K562 (cell line): ENCODE results near the gene ACTL10. TPM values are rescaled to one million over a fixed set of nuclear protein-coding genes. Genes with fewer than 3 reads are reported as not detected.

Experiments used
- ATAC-seq: fragments of 200-7000 bp; cut with Tn5 transposase; 3 replicates; pipeline ENCODE4 v1.9.1; 2020; ENCODE audit warnings: moderate library complexity
- BruUV-seq: library from RNA; stranded (reverse); fragments of 400-500 nt; replicated peaks from 2 replicates; lab custom pipeline; 2021; lab: Mats Ljungman, UMichigan
- CTCF ChIA-PET: fragments of 300-600 bp; formaldehyde crosslinking; extraction: SDS; loops from one replicate; lab custom pipeline; 2021; ENCODE audit warnings: low intra/inter-chr PET ratio; lab: Yijun Ruan, JAX
- POLR2A ChIA-PET: fragments of 300-600, 350-650 bp; sonication (Branson Sonifier 250); formaldehyde crosslinking; extraction: SDS; loops from one replicate; lab custom pipeline; 2021; ENCODE audit warnings: antibody characterized with exemption, inconsistent platforms; lab: Yijun Ruan, JAX
- DNase-seq, 4 experiments: peaks; one replicate each; pipeline versions ENCODE4 v3.0.0 to v3.0.0-alpha.2; 2011 to 2018; ENCODE audit warnings: low spot score in 3 of 4, mixed read lengths in 3 of 4; ENCODE audit errors: extremely low read depth in 1 of 4
- FAIRE-seq: peaks from 2 replicates; lab custom pipeline; 2011; peaks lifted over from hg19 to GRCh38; lab: Jason Lieb, UNC
- H2AFZ ChIP-seq: 2 replicates; pipeline ENCODE4 v1.6.0; 2011; ENCODE audit warnings: low read depth, low read length, control low read depth, inconsistent platforms
- H3K27ac ChIP-seq: fragments of 200-600 bp; 3 replicates; pipeline ENCODE4 v1.8.0; 2011; ENCODE audit warnings: low read depth, mild to moderate bottlenecking, control low read depth, inconsistent platforms, low read length, moderate library complexity, mixed read lengths; ENCODE audit errors: extremely low read depth
- H3K27me3 ChIP-seq, 2 experiments: fragments of 300-600 bp in 1 of 2; 2 replicates in 1 of 2; 3 replicates in 1 of 2; pipeline versions ENCODE4 v1.6.0 to v1.8.0; 2011; ENCODE audit warnings: inconsistent platforms in 2 of 2, low read length in 2 of 2, mild to moderate bottlenecking in 1 of 2, mixed read lengths in 1 of 2, moderate library complexity in 1 of 2; ENCODE audit not compliant: control insufficient read depth in 2 of 2, insufficient read depth in 2 of 2
- H3K36me3 ChIP-seq: fragments of 300-600 bp; 3 replicates; pipeline ENCODE4 v1.8.0; 2011; ENCODE audit warnings: mild to moderate bottlenecking, low read length, inconsistent platforms; ENCODE audit not compliant: control insufficient read depth, insufficient read depth
- H3K4me1 ChIP-seq, 2 experiments: fragments of 200-600 bp in 1 of 2; replicated peaks in 1 of 2; 2 replicates in 1 of 2; 3 replicates in 1 of 2; pipeline versions ENCODE4 v1.5.1 to v1.8.0; 2011; ENCODE audit warnings: inconsistent platforms in 2 of 2, low read length in 2 of 2, mild to moderate bottlenecking in 1 of 2, mixed read lengths in 1 of 2, moderate library complexity in 1 of 2; ENCODE audit not compliant: control insufficient read depth in 2 of 2, insufficient read depth in 2 of 2
- H3K4me2 ChIP-seq: 2 replicates; pipeline ENCODE4 v1.6.1; 2011; ENCODE audit warnings: low read length, control low read depth, inconsistent platforms, mixed read lengths; ENCODE audit not compliant: insufficient read depth
- H3K4me3 ChIP-seq: fragments of 200-600 bp; sonication (generic), shearing (Covaris generic); 2 replicates; pipeline ENCODE4 v1.5.1; 2016; ENCODE audit warnings: control low read depth, inconsistent platforms
- H3K79me2 ChIP-seq: fragments of 200-600 bp; 3 replicates; pipeline ENCODE4 v1.8.0; 2011; ENCODE audit warnings: low read length, inconsistent platforms; ENCODE audit not compliant: control insufficient read depth, insufficient read depth
- H3K9ac ChIP-seq, 2 experiments: 2 replicates each; pipeline versions ENCODE4 v1.6.0 to v1.6.1; 2011; ENCODE audit warnings: low read depth in 2 of 2, low read length in 2 of 2, control low read depth in 1 of 2, inconsistent platforms in 1 of 2, mild to moderate bottlenecking in 1 of 2, mixed read lengths in 1 of 2; ENCODE audit not compliant: insufficient read depth in 1 of 2
- H3K9me1 ChIP-seq: one replicate; pipeline ENCODE4 v1.6.0; 2011; ENCODE audit warnings: inconsistent platforms, mild to moderate bottlenecking, low read length, moderate library complexity; ENCODE audit not compliant: control insufficient read depth, insufficient read depth
- H3K9me3 ChIP-seq: replicated peaks from 2 replicates; pipeline ENCODE4 v1.5.1; 2011; ENCODE audit warnings: low read depth, low read length, inconsistent platforms; ENCODE audit not compliant: control insufficient read depth, insufficient read depth
- H4K20me1 ChIP-seq: replicated peaks from 2 replicates; pipeline ENCODE4 v1.6.1; 2011; ENCODE audit warnings: low read length, inconsistent platforms, mixed read lengths; ENCODE audit not compliant: control insufficient read depth, insufficient read depth
- BCOR ChIP-seq: fragments of 450-650 bp; IDR thresholded peaks from 2 replicates; pipeline ENCODE4 v1.6.1; 2016
- ETV5 ChIP-seq: sonication (generic); formaldehyde crosslinking; IDR thresholded peaks from 2 replicates; pipeline ENCODE4 v1.4.0; 2020; ENCODE audit warnings: low read depth, mild to moderate bottlenecking, missing genetic modification reagents
- KAT2B ChIP-seq: IDR thresholded peaks from one replicate; pipeline ENCODE4 v1.6.1; 2012; ENCODE audit warnings: low read depth, mild to moderate bottlenecking, control low read depth, inconsistent platforms, low read length, moderate library complexity
- MTA2 ChIP-seq: fragments of 450-650 bp; IDR thresholded peaks from 2 replicates; pipeline ENCODE4 v1.6.1; 2016; ENCODE audit warnings: low read depth
- MTA3 ChIP-seq: fragments of 450-650 bp; formaldehyde crosslinking; IDR thresholded peaks from 2 replicates; pipeline ENCODE4 v1.6.1; 2017; ENCODE audit warnings: mild to moderate bottlenecking, borderline replicate concordance
- MXI1 ChIP-seq: IDR thresholded peaks from 2 replicates; pipeline ENCODE4 v1.6.1; 2011; ENCODE audit warnings: low read depth, mild to moderate bottlenecking, improper control_type of control experiment, low read length
- PHF20 ChIP-seq: fragments of 450-650 bp; IDR thresholded peaks from 2 replicates; pipeline ENCODE4 v1.6.1; 2018; ENCODE audit not compliant: partially characterized antibody
- RFX7 ChIP-seq: fragments of 250-450 bp; sonication (Bioruptor Pico); IDR thresholded peaks from 2 replicates; pipeline ENCODE4 v1.5.1; 2021; ENCODE audit warnings: mild to moderate bottlenecking
- SMARCE1 ChIP-seq: fragments of 450-650 bp; IDR thresholded peaks from 2 replicates; pipeline ENCODE4 v1.7.1; 2016; ENCODE audit warnings: mild to moderate bottlenecking
- SREBF2 ChIP-seq: sonication (generic); formaldehyde crosslinking; IDR thresholded peaks from 2 replicates; pipeline ENCODE4 v1.4.0; 2020; ENCODE audit warnings: mild to moderate bottlenecking, missing genetic modification reagents
- ZNF140 ChIP-seq: fragments of 250-450 bp; sonication (Bioruptor Pico); IDR thresholded peaks from 2 replicates; pipeline ENCODE4 v1.8.0; 2021; ENCODE audit warnings: moderate library complexity, mild to moderate bottlenecking, inconsistent platforms
- ZNF316 ChIP-seq: fragments of 450-650 bp; IDR thresholded peaks from 2 replicates; pipeline ENCODE4 v1.6.1; 2016
- ZNF347 ChIP-seq: fragments of 450-650 bp; formaldehyde crosslinking; IDR thresholded peaks from 2 replicates; pipeline ENCODE4 v1.4.0; 2020; ENCODE audit warnings: low read depth, mild to moderate bottlenecking, moderate library complexity
- WGBS: fragments of 100-300 bp; shearing (Covaris generic); methylation state at CpG from one replicate; pipeline ENCODE4 v1.1.6; 2016; ENCODE audit warnings: low coverage, mixed read lengths; ENCODE audit not compliant: insufficient coverage; ENCODE audit errors: missing lambda C conversion rate; 5-methylcytosine and 5-hydroxymethylcytosine counted together
- in situ Hi-C: fragments of 300-500 bp; cut with MboI; formaldehyde crosslinking; loops from 4 replicates; pipeline ENCODE4 v1.15.0; 2018; ENCODE audit warnings: inconsistent platforms, mixed read lengths
- intact Hi-C: fragments of 100-400 bp; cut with micrococcal nuclease; formaldehyde crosslinking; loops from 2 replicates; pipeline ENCODE4 v1.14.2; 2022
- polyA plus RNA-seq, 8 experiments: library from polyadenylated mRNA; depleted of rRNA in 4 of 8; stranded (reverse) in 5 of 8; unstranded in 3 of 8; fragments of >200 nt; fragmentation: Nextera tagmentation in 2 of 8; fragmentation: Illumina TruSeq in 1 of 8; extraction: Ambion mirVana in 2 of 8; extraction: Trizol in 1 of 8; gene quantifications; 2 replicates each; pipeline versions ENCODE4 v1.2.1 to v1.2.3, GENCODE V29; 2011 to 2014; ENCODE audit warnings: inconsistent platforms in 1 of 8, missing spikeins in 1 of 8
- total RNA-seq, 7 experiments: library from RNA; depleted of rRNA in 6 of 7; stranded (reverse); fragments of >200 nt in 6 of 7; fragmentation: Illumina TruSeq in 2 of 7; extraction: Trizol in 2 of 7; gene quantifications; 2 replicates each; pipeline versions ENCODE4 v1.2.1 to v1.2.3, GENCODE V29; 2011 to 2021; ENCODE audit warnings: low replicate concordance in 1 of 7
- TF ChIP-seq, protein P1 (sequence below): fragments of 250-450 bp; sonication (Bioruptor Pico); IDR thresholded peaks from 2 replicates; pipeline ENCODE4 v1.4.0; 2020; ENCODE audit warnings: mild to moderate bottlenecking, moderate library complexity
- TF ChIP-seq, protein P2 (sequence below): fragments of 250-450 bp; sonication (Bioruptor Pico); IDR thresholded peaks from 2 replicates; pipeline ENCODE4 v1.8.0; 2022; ENCODE audit warnings: inconsistent platforms
- TF ChIP-seq, protein P3 (sequence below): fragments of 250-450 bp; sonication (Bioruptor Pico); IDR thresholded peaks from 2 replicates; pipeline ENCODE4 v1.4.0; 2020; ENCODE audit warnings: mild to moderate bottlenecking

The ACTL10 gene
- total and polyA plus RNA-seq, 9 of the 15 experiments (the other 6 are each of a cell fraction or from before 2014, with no cell fraction given): 0.07 to 0.14 TPM; not detected in 7

DNA sequence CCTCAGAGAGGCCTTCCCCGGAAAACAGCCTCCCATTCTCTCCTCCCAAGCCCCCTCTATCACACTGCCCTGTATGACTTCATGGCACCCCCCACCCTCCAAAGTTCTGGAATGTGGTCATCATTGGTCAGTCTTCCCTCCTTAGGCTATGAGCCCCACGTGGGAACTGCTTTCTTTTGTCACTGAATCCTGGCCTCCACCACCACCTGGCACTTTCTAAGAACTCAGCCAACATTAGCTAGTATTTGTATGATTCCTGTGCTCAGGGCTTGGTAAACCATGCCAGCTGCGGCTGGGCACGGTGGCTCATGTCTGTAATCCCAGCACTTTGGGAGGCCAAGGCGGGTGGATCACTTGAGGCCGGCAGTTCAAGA is 27.9 kb downstream of the ACTL10 start:
- Histone ChIP-seq H3K4me2 (no peak overlapping the region), H3K27ac (no peak overlapping the region)
- TF ChIP-seq ETV5 (CRISPR knock-in tag) (no peak), SMARCE1 (no peak), ZNF140 (CRISPR knock-in tag) (no peak), ZNF347 (CRISPR knock-in tag) (no peak), RFX7 (CRISPR knock-in tag) (no peak), ZNF316 (no peak), MTA3 (no peak), BCOR (no peak), MXI1 (no peak), PHF20 (no peak), KAT2B (no peak), SREBF2 (no peak), MTA2 (no peak)
- TF ChIP-seq, protein P1, sequence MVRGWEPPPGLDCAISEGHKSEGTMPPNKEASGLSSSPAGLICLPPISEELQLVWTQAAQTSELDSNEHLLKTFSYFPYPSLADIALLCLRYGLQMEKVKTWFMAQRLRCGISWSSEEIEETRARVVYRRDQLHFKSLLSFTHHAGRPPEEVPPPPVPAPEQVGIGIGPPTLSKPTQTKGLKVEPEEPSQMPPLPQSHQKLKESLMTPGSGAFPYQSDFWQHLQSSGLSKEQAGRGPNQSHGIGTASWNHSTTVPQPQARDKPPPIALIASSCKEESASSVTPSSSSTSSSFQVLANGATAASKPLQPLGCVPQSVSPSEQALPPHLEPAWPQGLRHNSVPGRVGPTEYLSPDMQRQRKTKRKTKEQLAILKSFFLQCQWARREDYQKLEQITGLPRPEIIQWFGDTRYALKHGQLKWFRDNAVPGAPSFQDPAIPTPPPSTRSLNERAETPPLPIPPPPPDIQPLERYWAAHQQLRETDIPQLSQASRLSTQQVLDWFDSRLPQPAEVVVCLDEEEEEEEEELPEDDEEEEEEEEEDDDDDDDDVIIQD (CRISPR knock-in tag): no peak
- TF ChIP-seq, protein P2, sequence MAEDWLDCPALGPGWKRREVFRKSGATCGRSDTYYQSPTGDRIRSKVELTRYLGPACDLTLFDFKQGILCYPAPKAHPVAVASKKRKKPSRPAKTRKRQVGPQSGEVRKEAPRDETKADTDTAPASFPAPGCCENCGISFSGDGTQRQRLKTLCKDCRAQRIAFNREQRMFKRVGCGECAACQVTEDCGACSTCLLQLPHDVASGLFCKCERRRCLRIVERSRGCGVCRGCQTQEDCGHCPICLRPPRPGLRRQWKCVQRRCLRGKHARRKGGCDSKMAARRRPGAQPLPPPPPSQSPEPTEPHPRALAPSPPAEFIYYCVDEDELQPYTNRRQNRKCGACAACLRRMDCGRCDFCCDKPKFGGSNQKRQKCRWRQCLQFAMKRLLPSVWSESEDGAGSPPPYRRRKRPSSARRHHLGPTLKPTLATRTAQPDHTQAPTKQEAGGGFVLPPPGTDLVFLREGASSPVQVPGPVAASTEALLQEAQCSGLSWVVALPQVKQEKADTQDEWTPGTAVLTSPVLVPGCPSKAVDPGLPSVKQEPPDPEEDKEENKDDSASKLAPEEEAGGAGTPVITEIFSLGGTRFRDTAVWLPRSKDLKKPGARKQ (CRISPR knock-in tag): no peak
- TF ChIP-seq, protein P3, sequence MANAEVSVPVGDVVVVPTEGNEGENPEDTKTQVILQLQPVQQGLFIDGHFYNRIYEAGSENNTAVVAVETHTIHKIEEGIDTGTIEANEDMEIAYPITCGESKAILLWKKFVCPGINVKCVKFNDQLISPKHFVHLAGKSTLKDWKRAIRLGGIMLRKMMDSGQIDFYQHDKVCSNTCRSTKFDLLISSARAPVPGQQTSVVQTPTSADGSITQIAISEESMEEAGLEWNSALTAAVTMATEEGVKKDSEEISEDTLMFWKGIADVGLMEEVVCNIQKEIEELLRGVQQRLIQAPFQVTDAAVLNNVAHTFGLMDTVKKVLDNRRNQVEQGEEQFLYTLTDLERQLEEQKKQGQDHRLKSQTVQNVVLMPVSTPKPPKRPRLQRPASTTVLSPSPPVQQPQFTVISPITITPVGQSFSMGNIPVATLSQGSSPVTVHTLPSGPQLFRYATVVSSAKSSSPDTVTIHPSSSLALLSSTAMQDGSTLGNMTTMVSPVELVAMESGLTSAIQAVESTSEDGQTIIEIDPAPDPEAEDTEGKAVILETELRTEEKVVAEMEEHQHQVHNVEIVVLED (CRISPR knock-in tag): no peak
- TF ChIP-seq, all 486 proteins: peak for 0
- Histone ChIP-seq H3K36me3 (no peaks in the 10 kb centered on the region), H2AFZ (no peak overlapping the region), H3K9me3 (no peaks in the 10 kb centered on the region), H3K79me2 (no peaks in the 10 kb centered on the region), H4K20me1 (no peaks in the 10 kb centered on the region), H3K9ac (no peak overlapping the region), H3K4me3 (no peak overlapping the region), H3K9me1 (no peaks in the 10 kb centered on the region), H3K27me3 (no peaks in the 10 kb centered on the region), H3K4me1 (peaks cover 5 to 11% of the 10 kb centered on the region in 2 experiments)
- POLR2A ChIA-PET: interaction anchor here (1.4 kb wide), 1 partner anchor 31 kb away, joined by 3 read pairs; no protein-coding TSS in a partner anchor
- WGBS: 56% methylated on average over 6 of the region's 6 CpGs
- ATAC-seq (no peak), DNase-seq (no peak), FAIRE-seq (no peak)
- no TSS peak for BruUV-seq
- in situ Hi-C loops: no loop called here
- intact Hi-C loops: no loop called here
- CTCF ChIA-PET: no interaction called here
